B cell (primary cell): Measurements from ENCODE around the gene ZNF442.

Experiments used
- EZH2 ChIP-seq: IDR thresholded peaks from 2 replicates; pipeline ENCODE4 v1.6.1; 2012; ENCODE audit warnings: borderline replicate concordance, low read depth, mild to moderate bottlenecking, moderate library complexity, low read length; ENCODE audit not compliant: insufficient read depth, poor library complexity, severe bottlenecking
- TF ChIP-seq, protein P1 (sequence below): fragments of 200-600 bp; IDR thresholded peaks from one replicate; pipeline ENCODE4 v1.8.0; 2022; ENCODE audit warnings: antibody characterized with exemption, mild to moderate bottlenecking

DNA sequence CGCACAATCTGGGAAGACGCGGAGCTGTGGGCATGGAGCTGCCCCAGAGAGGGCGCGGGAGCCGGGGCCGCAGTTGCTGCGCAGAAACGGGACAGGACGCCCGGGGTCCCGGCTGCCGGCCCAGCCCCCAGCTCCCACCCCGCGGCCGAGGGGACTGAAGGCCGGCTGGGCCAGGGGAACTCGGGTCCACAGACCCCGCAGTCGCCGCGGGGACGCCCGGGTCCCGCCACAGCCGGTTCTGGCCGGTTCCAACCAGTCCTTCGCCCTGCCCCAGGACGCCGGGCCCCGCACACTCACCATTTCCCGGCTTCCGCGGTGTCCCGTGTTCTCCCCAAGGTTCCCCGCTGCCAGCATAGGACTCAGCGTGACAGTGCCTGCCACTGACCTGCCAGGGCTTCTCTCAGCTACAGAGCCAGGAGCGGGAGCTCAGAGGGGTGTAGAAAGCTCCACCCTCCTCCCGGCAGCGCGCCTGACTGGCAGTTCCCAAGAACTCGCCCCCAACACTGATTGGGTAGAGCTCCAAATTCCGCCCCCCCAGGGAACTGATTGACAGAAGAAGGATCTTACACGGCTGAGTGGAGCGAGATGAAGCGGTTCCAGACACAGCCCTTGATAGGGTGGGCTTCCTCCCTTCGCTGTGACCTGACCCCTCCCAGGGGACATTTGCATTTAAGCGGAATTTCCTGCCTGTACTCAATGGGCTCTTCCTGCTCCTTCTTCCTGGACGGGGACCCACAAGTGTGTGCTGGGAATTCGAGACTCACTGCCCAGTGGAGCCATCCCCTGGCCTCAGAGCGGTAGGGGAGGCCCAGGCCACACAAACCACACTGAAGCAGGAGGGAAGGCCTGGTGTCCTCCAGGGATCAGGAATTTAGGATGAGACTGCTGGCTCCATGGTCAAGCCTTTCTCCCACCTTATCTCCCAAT, at the start of gene ZNF442:
- no peak for TF ChIP-seq EZH2
- TF ChIP-seq, protein P1, sequence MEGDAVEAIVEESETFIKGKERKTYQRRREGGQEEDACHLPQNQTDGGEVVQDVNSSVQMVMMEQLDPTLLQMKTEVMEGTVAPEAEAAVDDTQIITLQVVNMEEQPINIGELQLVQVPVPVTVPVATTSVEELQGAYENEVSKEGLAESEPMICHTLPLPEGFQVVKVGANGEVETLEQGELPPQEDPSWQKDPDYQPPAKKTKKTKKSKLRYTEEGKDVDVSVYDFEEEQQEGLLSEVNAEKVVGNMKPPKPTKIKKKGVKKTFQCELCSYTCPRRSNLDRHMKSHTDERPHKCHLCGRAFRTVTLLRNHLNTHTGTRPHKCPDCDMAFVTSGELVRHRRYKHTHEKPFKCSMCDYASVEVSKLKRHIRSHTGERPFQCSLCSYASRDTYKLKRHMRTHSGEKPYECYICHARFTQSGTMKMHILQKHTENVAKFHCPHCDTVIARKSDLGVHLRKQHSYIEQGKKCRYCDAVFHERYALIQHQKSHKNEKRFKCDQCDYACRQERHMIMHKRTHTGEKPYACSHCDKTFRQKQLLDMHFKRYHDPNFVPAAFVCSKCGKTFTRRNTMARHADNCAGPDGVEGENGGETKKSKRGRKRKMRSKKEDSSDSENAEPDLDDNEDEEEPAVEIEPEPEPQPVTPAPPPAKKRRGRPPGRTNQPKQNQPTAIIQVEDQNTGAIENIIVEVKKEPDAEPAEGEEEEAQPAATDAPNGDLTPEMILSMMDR: peak; percentile 24
